HG02623 (cell line): ENCODE measurements around the gene UIMC1.

Experiments
- ATAC-seq: cut with Tn5 transposase; IDR thresholded peaks from one replicate; pipeline ENCODE4 v1.9.1; 2021; ENCODE audit warnings: moderate library complexity; ENCODE audit not compliant: unreplicated experiment

Gene UIMC1

DNA sequence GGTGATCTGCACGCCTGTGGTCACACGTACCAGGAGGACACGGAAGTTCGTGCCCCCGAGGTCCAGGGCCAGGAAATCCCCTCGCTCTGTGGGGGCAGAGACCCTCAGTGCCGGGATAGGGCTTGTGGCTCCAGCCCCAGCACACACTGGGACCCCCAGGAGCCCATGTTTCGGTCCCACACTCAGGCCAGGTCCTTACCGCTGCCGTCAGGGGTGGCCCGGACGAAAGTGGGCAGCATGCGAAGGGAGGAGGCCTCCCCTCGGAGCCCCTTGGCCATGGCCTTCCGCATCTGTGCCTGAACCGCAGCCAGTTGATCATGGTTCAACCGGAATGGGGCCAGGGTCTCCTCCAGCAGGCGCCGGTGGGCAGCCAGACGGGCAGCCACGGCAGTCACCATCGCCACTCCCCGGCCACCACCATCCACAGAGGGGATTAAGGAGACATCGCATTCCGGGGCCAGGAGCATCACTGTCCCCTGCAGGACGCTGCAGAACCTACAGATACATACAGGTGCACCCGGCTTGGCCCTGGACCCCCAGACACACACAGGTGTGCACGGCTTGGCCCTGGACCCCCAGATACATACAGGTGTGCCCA lies 119.2 kb downstream of the UIMC1 start:
- no peak for ATAC-seq

DNA sequence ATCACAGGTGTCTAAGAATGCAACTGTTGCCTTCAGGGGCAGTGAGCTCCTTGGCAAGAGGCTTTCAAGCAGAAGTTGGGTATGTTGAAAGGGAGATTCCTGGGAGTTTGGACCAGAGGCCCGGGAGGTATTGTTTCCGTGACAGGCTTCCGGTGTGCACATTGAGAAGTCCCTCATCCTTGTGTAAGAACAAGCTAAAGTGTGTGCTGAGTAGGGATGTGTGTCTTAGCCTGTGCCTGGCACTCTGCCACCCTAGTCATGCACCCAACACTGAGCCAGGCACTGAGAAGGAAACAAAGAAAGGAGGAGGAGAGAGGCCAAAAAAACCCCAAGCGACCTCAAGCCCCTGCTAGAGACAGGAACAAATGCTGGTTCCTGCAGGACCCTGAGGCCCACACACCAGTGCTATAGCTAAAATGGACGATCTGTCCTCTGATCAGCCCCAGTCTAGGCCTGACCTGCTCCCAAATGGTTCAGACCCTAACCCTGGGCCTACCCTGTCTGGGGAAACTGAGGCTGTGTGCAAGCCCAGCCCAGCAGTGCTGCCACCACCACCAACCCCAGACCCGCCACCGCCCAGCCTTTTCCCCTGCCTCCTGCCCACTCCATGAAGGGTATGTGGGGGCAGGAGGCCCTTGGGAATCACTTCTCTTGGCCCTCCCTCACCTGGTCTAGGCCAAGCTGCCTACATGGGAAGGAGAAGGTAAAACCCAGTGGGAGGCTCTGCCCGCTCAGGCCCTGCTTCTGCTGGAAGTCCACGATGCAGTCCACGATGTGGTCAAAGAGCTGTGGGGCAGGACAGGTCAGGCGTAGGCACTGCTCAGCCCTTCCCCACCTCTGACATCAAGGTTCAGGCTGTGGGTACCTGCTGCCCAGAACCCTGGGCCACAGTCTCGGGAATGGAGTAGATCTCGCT lies 120.0 kb downstream of the UIMC1 start:
- no peak for ATAC-seq

DNA sequence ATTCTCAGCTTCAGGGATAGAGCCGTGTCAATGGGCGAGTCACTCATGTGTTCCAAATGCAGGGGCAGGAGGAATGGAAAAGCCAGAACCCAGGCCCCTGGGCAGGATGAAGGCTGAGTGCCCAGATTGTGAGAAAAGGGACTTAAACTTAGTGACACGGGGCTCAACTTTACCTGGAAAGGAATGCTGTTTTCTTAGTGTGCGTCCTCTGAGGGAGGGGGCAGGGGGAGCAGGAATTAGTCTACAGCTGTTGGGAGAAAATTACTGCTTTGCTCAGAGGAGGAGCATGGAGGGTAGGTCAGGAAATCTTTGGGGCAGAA lies 122.0 kb downstream of the UIMC1 start:
- ATAC-seq, result no peak

DNA sequence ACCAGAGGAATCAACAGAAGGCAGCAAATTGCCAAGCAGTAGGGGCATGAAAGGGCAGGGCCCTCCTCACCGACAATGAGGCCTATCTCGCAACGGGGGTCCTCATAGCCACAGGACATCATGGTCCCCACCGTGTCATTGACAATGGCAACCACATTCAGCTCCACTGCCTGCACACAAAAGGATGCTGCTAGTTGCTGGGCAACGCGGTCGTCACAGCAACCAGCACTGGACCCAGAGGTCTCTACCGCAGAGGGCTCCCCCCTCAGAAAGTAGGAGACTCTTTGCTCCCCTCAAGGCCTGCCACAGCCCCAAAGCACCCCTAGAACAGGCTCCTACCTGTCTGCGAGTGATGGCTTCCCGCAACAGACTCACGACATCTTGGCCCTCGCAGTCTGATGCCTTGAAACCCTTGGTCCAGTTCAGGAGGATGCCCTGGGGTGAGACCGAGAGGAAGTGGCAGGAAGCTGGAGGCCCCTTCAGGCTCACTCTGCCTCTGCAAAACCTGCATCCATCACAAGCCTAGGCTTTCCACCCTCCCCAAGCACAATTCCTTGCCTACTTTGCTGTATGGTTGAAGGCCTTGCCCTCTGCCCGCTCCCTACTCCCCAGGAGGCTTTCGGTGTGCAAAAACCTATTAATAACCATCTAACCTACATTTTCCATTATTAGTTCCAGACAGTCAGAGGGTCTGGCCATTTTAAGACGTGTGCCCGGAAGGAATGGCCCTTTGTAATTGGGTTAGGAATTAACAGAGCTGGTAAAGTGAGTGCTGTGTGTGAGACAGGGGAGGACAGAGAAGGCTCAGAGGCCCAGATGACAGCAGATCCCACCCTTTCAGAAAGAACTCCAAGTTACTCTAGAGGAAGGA lies 122.6 kb downstream of the UIMC1 start:
- ATAC-seq, result no peak

DNA sequence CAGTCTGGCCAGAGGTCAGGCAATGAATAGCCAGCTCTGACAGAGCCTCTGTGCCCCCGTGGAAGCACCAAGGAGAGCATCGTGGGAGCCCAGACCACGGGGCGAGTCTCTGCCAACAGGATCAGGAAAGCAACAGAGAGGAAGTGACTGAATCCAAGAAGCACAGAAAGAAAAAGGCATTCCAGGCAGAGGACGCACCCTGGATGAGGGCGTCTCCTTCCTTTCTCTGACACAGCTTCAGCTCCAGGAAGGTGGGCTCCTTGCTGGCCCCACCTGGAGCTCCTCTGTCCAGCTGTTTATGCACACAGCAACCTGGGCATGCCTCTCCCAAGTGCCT lies 124.0 kb downstream of the UIMC1 start:
- no peak for ATAC-seq

DNA sequence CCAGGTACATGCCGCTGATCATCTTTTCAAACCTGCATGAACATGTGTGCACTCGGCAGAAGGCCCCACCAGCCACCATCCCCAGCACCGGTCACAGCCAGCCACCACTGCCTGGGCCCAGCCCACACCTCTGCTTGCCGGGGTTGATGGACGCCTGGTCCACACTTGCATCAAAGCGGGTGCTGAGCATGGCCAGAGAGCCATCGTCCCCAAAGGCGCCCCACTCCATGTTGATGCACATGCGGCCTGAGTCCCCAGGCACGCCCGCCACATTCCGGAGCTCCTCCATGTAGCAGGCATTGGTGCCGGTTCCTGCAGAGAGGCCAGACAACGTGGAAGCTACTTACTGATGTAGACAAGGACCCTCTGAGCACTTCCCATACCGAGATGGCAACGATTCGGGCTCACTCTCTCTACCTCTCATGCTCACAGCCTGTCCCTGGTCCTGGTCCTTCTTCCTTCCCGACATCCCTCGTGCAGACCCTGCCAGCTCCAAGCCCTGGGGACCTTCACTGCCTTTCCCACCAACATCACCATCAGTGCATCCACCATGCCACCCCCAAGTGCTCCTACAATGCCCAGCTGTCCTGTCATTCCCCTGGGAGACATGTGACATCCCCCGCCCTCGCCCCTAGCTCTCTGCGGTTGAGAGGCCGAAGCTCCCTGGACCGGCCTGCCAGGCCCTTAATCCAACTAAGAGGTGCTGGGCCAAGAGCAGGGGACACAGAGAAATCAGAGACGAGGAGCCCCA lies 124.6 kb downstream of the UIMC1 start:
- ATAC-seq, result no peak

DNA sequence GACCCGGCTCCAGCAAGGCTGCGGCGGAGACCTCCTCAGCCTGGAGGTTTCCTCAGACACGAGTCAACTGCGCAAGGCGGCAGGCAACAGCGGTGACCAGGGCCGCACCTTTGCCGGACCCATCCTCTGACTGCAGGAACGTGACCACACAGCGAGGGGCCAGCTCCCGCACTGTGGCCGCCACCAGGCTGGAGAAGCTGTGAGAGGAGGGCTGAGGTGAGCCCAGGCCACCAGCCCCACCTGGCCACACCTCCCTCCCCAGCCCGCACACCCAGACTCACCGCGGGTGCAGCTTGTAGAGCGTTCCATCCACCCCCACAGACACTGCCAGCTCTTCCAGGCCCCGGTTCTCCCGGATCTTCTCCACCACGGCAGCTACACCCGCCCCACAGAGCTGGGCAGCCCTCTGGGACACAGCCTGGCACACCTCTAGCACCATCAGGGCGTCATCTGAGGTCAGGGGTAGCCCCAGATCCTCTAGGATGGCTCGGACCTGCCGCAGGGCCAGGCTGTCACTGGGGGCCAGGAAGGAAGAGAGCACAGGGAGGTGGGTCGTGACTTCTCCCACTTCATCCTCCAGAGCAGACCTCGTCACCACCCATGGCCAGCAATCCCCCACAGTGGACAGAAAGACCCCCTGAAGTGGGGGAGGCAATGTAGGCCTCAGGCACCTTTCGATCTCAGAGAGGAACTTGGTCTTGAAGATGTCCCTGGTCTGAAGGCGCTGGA lies 125.4 kb downstream of the UIMC1 start:
- no peak for ATAC-seq

DNA sequence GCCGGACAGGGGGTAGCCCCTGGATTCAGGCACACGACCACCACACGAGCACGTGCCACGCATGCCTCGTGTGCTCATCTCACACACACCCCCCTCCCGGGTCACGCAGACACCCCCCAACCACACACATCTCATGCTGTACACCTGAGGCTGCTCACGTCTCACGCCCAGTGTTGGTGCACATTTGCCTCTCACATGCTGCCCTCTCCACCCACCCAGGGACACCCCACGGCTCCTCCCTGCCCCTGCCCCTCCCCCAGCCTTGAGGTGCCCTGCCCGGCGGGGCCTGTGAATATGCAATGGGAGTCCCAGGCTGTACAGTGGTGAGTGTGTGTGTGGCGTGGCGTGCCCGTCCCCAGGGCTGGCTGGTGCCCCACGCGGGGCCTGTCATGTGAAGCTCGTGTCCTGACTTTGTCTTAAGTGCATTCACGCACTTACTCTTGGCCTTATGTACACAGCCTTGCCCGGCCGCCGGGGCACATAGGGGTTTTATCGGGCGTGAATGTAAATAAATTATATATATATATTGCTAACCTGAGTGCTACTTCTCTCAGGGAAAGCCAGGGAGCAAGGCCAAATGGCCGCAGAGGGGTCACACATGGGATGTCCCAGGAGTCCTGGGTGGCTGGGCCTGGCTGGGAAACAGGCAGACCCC lies 126.1 kb downstream of the UIMC1 start:
- no peak for ATAC-seq

DNA sequence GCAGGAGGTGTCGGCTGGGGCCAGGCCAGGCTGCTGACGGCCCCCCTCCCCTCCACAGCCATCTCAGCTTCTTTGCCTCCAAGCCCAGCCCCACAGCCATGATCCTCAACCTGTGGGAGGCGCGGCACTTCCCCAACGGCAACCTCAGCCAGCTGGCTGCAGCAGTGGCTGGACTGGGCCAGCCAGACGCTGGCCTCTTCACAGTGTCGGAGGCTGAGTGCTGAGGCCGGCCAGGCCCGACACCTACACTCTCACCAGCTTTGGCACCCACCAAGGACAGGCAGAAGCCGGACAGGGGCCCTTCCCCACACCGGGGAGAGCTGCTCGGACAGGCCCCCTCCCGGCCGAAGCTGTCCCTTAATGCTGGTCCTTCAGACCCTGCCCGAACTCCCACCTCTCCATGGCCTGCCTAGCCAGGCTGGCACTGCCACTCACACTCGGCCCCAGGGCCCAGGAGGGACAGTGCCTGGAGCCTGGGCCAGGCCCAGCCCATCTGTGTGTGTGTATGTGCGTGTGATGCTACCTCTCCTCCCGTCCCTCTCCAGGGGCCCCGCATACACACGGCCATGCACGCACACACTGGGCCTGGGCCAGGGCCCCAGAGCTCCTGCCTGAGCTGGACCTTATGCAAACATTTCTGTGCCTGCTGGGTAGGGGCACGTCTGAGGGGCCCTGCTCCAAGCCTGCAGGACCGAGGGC lies 126.8 kb downstream of the UIMC1 start:
- ATAC-seq, result no peak

DNA sequence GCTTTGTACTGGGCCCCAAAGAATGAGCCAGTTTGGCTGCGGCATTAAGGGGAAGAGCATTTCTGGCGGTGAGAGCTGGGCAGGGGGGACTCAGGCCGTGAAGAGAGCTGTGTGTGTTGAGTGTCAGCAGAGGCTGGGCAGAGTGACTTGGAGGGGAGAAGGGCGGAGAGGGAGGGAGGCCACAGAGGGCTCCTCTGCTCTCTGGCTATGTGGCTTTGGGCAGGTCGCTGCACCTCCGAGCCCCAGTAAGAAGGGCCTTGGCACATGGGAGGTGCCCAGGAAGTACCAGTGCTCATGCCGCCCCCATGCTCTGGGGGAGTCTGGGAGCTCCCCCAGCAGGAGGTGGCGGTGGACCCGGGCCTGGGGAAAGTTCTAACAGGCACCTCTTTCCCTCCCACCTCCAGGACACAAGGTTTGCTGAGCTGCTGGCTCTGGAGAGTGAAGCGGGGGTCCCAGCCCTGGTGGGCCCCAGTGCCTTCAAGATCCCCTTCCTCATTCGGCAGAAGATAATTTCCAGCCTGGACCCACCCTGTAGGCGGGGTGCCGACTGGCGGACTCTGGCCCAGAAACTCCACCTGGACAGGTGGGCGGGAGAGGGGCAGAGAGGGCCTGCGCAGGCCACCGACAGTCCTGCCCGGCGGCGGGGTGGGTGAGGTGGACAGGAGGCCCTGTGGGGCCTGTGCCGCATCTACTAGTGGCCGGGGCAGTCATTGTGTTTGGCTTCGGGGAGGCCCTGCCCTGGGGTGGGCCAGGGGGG lies 127.5 kb downstream of the UIMC1 start:
- ATAC-seq, result no peak

DNA sequence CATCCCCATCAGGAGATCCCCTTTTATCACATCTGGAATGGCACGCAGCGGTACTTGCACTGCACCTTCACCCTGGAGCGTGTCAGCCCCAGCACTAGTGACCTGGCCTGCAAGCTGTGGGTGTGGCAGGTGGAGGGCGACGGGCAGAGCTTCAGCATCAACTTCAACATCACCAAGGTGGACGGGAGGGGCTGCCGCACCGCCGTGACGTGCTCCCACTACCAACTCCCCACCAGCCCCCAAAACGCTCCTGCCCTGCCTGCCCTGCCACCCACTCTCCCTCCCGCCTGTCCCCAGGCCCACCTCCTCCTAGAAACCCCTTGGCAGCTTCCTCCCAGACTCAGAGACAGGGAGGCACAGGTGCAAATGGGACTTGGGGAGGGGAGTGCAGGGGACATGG lies 128.1 kb downstream of the UIMC1 start:
- no peak for ATAC-seq

DNA sequence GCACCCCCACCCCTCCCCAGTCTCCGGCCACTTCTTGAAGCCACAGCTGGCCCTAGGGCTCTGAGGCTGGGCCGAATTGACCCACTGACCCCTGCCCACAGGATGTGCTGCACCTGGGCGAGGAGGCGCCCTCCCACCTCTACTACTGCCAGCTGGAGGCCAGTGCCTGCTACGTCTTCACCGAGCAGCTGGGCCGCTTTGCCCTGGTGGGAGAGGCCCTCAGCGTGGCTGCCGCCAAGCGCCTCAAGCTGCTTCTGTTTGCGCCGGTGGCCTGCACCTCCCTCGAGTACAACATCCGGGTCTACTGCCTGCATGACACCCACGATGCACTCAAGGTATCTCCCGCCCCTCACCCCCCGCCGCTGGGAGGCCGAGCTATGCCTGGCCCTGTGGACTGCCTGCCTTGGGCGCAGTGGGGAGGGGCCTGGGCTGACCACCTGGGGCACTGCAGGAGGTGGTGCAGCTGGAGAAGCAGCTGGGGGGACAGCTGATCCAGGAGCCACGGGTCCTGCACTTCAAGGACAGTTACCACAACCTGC lies 128.7 kb downstream of the UIMC1 start:
- ATAC-seq, result no peak

DNA sequence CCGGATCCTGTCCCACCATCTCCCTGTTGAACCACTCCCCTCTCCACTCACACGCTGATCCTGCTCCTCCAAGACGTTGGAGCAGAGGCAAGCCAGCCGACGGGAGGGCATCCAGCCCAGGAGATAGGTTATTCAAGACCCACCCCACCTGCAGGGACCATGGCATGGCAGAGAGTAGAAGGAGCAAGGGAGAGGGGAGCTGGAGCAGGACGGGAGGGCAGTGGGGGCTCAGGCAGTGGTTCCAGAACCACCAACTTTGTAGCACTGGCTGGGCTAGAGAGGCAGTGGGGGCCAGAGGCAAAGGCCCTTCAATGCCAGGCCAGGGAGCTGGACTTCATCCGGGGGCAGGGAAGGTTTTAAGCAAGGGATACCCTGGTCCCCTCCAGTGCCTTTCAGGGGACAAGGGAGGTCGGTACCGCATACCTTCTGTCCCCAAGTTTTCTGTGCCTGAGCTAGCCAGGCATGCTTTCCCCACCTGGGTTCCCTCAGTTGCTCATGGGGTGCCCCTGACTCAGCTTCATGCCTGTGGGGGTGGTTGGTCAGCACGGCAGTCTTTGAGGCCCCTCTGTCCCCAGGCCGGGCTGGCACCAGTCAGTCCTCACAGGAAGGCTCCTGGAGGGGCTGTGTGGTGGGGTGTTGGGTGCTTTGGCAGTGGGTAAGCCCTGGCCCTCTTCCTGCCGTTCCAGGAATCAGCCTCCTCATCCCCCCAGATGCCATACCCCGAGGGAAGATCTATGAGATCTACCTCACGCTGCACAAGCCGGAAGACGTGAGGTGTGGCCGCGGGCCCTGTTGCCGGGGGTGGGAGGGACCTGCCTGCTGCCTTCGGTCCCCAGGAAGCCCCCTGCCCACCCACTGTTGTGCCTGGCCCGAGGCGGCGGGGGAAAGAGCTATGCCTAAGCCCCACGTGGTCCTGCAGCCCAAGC lies 129.8 kb downstream of the UIMC1 start:
- no peak for ATAC-seq

DNA sequence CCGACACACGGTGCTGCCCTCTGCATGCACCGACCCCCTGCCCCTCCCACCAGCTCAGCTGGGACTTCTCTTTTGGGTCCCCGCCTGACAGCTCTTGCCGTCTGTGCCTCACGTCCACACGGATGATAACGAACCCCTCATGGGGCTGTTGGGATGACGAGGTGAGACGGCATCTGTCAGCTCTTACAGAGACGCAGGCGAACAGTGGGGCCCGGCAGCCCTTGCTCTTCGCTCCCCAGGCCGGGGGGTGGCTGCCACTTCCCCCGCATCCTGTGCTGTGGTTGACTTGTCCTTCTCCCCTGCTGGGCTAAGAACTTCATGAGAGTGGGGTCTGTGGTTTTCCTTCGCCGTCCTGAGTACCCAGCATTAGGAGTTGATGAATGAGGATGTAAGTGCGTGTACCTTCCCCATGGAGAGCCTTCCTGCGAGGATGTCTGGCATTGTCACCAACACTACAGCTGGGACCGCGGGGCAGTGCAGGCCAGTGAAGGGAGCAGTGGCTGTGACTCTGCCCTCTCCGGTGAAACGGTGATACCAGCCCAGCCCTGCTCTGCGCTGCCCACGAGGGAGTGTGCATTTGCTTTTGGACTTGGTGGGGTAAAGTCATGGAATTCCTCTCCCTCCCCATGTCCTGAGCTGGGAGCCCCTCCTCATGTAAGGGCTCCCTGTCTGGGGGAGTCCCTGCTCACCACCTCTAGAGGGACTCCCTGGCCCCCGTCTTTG lies 130.6 kb downstream of the UIMC1 start:
- ATAC-seq, result no peak

DNA sequence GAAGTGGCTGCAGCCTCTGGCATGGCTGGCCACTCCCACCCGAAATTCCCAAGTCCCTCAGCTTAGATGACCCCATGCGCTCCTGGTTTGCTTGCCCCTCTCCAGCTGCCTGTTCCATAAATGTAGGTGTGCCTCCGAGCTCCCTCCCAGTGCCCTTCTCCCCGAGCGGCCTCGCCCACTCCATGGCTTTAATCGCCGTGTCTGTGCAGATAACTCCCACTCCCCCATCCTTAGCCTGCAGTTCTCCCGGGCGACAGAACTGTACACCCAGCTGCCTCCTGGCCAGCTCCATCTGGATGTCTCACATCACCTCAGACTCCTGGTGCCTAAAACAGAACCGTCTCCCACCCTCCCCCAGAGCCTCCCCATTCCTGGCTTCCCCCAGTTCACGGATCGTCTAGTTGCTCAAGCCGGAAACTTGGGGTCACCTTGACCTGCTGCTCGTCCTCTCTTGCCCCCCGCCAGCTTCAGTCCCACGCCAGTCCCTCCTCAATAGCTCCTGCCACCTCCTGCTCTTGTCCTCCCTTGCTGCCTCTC lies 131.5 kb downstream of the UIMC1 start:
- no peak for ATAC-seq

DNA sequence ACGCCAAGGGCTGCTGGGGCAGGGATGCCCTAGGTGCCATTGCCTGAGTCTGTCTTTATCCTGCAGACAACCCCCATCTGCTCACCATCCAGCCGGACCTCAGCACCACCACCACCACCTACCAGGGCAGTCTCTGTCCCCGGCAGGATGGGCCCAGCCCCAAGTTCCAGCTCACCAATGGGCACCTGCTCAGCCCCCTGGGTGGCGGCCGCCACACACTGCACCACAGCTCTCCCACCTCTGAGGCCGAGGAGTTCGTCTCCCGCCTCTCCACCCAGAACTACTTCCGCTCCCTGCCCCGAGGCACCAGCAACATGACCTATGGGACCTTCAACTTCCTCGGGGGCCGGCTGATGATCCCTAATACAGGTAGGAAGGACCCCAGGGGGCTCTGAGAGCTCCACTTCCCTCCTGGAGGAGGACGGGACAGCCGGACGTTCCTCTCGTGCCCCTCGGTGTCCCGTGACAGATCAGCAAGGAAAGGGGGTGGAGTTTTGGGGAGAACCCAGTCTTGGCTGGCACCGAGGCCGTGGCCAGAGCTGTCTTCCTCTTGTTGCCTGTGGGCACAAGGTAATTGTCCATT lies 132.3 kb downstream of the UIMC1 start:
- no peak for ATAC-seq
